ENCODE data around the gene LRMDA.

Gene LRMDA

DNA sequence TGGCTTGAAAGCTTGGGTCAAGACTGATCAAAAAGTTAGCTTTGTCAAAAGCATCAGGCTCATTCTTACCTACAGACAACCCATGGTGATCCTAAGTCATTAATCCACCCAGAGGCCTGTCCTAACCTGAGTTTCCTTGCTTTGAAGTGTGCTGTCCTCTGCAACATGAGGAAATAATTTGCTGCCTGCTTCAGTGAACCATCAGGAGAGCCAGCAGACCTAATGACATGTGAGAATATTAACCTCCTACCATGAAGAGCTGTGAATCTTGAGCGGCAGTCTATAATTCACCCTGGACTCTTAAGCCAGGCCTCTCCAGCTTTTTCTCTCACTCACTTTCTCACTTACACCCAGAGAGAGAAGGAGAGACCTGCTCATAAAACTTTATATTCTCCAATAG is 590.0 kb downstream of the LRMDA start:
- no peak for DNase-seq (ENCODE audit: low read depth, low spot score)

GRCh38 chr10:76022366-76022765 is 590.9 kb downstream of the LRMDA start:
- no peak for DNase-seq (ENCODE audit: low read depth, low spot score)

DNA sequence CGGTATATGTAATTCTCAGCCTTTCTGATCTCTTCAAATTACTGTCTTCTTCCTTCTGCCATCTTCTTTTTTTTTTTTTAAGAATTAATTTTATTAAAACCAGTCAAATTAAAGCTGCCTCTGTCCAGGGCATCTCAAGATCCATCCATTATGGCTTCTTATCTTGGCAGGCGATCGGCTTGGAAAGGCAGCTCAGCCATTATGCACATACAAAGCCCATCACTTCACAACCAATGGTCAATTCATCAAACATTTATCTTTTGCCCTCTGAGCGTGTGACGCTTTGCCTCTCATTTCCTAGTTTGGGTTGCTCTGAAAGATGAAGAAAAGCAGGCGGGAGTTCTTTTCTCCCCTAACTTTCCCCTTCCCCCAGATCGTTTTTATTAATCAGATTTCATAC is 591.6 kb downstream of the LRMDA start:
- DNase-seq (ENCODE audit: low read depth, low spot score), result no peak

GRCh38 chr10:76024460-76025123 is 593.2 kb downstream of the LRMDA start:
- no peak for DNase-seq (ENCODE audit: low read depth, low spot score)

DNA sequence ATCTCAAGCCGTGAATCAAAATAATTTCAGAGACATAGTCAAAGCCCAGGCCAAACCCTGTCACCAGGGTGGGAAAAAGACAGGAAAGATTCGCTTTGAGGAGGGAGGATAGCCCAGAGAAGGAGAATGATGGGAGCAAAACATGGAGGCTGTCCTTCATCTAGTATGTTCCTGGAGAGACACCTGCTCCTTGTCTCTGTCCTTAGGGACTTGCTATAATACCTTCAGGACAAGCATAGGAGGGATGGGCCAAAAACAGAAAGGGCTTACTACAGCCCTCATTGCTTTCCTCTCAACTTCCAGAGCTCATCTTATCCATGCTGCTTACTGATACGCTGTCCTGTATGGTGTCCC is 593.7 kb downstream of the LRMDA start:
- DNase-seq (ENCODE audit: low read depth, low spot score), result no peak

GRCh38 chr10:76026176-76026771 is 594.9 kb downstream of the LRMDA start:
- DNase-seq (ENCODE audit: low read depth, low spot score), result no peak

GRCh38 chr10:76026905-76027304 is 595.5 kb downstream of the LRMDA start:
- DNase-seq (ENCODE audit: low read depth, low spot score), result no peak

DNA sequence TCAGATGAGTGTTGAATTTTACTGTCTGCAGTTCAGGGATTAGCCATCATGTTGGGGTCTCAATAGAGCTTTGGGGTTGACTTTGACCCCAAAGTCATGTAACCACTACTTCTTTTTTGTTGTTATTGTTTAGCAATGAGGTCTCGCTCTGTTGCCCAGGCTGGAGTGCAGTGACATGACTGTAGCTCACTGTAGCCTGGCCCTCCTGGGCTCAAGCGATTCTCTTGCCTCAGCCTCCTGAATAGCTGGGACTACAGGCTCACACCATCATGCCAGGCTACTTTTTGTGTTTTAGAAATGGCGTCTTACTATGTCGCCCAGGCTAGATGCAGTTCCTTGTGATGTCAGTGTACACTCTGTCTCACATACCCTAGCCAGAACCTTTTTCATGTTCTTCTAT is 598.4 kb downstream of the LRMDA start:
- DNase-seq (ENCODE audit: low read depth, low spot score), result no peak

DNA sequence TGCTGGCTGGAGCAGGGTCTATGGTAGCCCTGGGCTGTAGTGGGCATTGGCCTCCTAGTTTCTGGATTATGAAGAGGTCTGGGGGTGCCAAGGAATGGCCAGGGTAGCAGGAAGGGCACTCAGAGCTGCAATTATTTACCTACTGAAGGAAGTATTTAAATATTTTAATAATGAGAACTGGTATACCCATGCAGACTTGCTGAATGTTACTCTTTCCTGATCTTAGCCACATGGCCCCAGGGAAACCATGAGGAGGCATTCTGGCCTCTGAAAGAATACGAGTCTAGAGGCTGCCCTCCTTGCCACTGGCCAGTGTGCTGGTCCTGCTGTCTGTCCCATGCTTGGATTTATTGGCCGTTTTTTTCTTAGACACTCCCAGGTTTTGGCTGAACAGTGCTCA is 599.7 kb downstream of the LRMDA start:
- no peak for DNase-seq (ENCODE audit: low read depth, low spot score)

GRCh38 chr10:76031769-76032699 is 600.6 kb downstream of the LRMDA start:
- DNase-seq (ENCODE audit: low read depth, low spot score), result no peak

GRCh38 chr10:76032700-76033039 is 601.2 kb downstream of the LRMDA start:
- DNase-seq (ENCODE audit: low read depth, low spot score), result no peak

GRCh38 chr10:76033457-76034196 is 602.2 kb downstream of the LRMDA start:
- DNase-seq (ENCODE audit: low read depth, low spot score), result peak; percentile 80

DNA sequence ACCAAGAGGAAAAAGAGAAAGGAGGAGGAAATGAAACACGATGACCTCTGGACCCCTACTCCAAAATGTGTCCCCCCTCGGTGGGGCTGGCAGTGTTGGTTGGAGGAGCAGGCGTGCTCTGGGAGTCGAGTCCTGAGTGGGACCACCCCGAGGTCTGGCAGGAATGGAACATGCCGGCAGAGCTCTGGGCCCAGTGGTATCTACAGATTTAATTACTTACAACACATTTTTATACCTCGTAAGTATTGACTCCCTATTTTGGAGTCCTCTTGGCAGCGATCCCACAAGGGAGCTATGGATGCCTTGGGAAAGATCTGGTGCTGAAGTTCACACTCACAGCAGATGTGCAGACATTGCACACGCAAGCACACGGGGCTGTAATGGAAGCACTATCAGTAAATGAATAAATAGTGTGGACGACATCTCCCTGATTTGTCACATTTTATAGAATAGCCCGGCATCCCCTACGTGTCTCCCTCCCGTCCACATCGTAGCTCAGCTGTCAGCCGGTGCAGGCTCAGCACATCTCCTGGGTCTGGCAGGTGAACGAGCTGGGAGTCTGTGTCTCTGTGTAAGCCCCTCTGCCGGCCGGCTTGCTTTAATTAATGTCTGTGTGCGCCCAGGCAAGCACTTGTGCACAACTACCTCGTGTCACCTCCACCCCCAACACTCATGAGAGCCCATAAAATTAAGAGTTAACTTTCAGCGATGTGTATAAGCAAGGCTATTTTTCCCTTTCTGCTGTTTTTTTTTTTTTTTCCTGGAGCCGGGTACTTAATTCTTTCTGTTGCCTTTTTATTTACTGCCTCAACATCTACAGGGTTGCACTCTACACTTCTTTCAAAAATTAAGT is 603.2 kb downstream of the LRMDA start:
- DNase-seq (ENCODE audit: low read depth, low spot score), result no peak

GRCh38 chr10:76035206-76036110 is 604.0 kb downstream of the LRMDA start:
- DNase-seq (ENCODE audit: low read depth, low spot score), result peak; percentile 14

- peak; percentile 88 for DNase-seq (ENCODE audit: low read depth, low spot score)
Measured at GRCh38 chr10:76036111-76036940, 604.9 kb downstream of the LRMDA start.

DNA sequence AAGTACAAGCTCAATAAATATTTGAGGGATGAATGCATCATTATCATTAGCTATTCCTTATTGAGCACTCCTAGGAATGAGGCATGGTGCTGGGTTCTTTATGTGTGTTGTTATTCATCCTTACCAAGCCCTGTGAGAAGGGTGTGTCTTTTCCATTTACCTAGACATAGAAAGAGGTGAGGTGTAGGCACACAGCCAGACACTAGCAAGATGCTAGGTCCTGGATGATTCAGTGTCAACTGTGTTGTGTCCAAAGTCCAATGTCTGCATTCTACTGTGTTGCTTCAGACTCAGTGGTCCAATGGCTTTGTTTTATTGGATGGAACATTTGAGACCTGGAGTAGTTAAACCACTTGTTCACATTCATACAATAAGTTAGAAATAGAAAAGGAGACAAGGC is 605.5 kb downstream of the LRMDA start:
- DNase-seq (ENCODE audit: low read depth, low spot score), result no peak

GRCh38 chr10:76037531-76038155 is 606.2 kb downstream of the LRMDA start:
- DNase-seq (ENCODE audit: low read depth, low spot score), result no peak

GRCh38 chr10:76038696-76039095 is 607.3 kb downstream of the LRMDA start:
- DNase-seq (ENCODE audit: low read depth, low spot score), result no peak

All from astrocyte of the hippocampus (primary cell).